Hepatocyte (in vitro differentiated cells): ENCODE results near the gene PSMB3.

ENCODE experiments used
- EZH2 ChIP-seq: fragments of 200-600 bp; sonication (generic); IDR thresholded peaks from 2 replicates; pipeline ENCODE4 v1.6.1; 2016; ENCODE audit warnings: antibody characterized with exemption, mild to moderate bottlenecking, borderline replicate concordance
- EZH2phosphoT487 ChIP-seq: fragments of 200-600 bp; sonication (generic); IDR thresholded peaks from one replicate; pipeline ENCODE4 v1.6.1; 2018; ENCODE audit warnings: antibody characterized with exemption, mild to moderate bottlenecking, low read depth, moderate library complexity; ENCODE audit not compliant: unreplicated experiment, severe bottlenecking
- TF ChIP-seq, protein P1 (sequence below): fragments of 200-600 bp; sonication (generic); IDR thresholded peaks from 2 replicates; pipeline ENCODE4 v1.5.1; 2016; ENCODE audit warnings: antibody characterized with exemption, mild to moderate bottlenecking; ENCODE audit not compliant: poor library complexity

DNA sequence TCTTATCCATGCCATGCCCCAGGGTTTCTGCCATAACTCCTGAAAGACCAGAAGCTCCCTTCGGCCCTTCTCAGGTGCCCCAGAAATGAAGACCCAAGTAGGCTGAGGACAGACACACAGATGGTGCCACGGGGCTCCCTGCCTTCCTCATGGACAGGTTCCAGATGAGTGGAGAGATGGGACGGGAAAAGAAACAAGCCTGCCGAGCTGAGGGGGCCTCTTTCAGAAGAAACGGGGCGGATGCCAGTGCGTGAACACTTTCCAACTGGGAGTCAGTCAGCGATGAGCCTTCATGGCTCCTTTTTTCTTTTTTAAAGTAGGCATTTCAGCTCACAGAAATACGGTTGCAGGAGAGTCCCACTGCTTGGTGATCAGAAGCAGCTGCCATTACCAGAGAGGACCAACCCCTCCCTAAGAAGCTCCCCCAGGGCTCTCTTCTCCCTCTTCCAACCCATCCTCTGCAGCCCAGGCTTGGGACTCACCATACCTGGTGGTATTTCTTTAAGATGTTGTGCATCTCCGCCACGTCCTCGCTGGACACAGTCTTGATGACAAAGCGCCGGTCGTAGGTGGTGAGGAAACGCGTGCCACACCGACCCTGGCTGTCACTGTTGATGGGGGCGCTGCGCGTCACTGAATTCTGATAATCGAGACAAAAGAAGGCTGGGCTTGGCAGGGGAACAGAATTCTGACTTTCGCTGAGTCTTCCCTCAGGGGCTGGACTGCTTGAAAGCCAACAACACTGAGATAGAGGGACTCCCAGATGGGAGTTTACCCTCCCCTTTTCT is 27.6 kb downstream of the PSMB3 start:
- no peak for TF ChIP-seq EZH2phosphoT487
- no peak for TF ChIP-seq EZH2
- TF ChIP-seq, protein P1, sequence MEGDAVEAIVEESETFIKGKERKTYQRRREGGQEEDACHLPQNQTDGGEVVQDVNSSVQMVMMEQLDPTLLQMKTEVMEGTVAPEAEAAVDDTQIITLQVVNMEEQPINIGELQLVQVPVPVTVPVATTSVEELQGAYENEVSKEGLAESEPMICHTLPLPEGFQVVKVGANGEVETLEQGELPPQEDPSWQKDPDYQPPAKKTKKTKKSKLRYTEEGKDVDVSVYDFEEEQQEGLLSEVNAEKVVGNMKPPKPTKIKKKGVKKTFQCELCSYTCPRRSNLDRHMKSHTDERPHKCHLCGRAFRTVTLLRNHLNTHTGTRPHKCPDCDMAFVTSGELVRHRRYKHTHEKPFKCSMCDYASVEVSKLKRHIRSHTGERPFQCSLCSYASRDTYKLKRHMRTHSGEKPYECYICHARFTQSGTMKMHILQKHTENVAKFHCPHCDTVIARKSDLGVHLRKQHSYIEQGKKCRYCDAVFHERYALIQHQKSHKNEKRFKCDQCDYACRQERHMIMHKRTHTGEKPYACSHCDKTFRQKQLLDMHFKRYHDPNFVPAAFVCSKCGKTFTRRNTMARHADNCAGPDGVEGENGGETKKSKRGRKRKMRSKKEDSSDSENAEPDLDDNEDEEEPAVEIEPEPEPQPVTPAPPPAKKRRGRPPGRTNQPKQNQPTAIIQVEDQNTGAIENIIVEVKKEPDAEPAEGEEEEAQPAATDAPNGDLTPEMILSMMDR, result no peak
